ENCODE measurements around the gene CASP14.

GRCh38 chr19:15025217-15025616 is 24.1 kb upstream of the CASP14 start:
- no peak for TF ChIP-seq POLR2AphosphoS5 (IDR thresholded peaks at IDR 0.05; ENCODE audit: low read depth)
- peak; percentile 60 to 61 for TF ChIP-seq CTCF (conservative IDR thresholded peaks at IDR 0.05; ENCODE audit: low read depth in 2 of 2)
- TF ChIP-seq REST (IDR thresholded peaks at IDR 0.05; ENCODE audit: unreplicated experiment), result no peak
- TF ChIP-seq EZH2phosphoT487 (IDR thresholded peaks at IDR 0.05; ENCODE audit: unreplicated experiment), result no peak
- no peak for TF ChIP-seq EZH2 (IDR thresholded peaks at IDR 0.05; ENCODE audit: low read depth, unreplicated experiment)
- no peak for TF ChIP-seq STAT1 (IDR thresholded peaks at IDR 0.05; ENCODE audit: unreplicated experiment)
- no peak for TF ChIP-seq NANOG (IDR thresholded peaks at IDR 0.05; ENCODE audit: borderline replicate concordance)
- TF ChIP-seq, protein P1, sequence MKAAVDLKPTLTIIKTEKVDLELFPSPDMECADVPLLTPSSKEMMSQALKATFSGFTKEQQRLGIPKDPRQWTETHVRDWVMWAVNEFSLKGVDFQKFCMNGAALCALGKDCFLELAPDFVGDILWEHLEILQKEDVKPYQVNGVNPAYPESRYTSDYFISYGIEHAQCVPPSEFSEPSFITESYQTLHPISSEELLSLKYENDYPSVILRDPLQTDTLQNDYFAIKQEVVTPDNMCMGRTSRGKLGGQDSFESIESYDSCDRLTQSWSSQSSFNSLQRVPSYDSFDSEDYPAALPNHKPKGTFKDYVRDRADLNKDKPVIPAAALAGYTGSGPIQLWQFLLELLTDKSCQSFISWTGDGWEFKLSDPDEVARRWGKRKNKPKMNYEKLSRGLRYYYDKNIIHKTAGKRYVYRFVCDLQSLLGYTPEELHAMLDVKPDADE (IDR thresholded peaks at IDR 0.05), result no peak
- TF ChIP-seq ZNF331 (CRISPR knock-in tag; IDR thresholded peaks at IDR 0.05; ENCODE audit: low read depth), result no peak
- TF ChIP-seq CREB1 (CRISPR knock-in tag; IDR thresholded peaks at IDR 0.05; ENCODE audit: low read depth), result no peak
- no peak for TF ChIP-seq JUNB (IDR thresholded peaks at IDR 0.05; ENCODE audit: unreplicated experiment)
- no peak for TF ChIP-seq ZNF114 (CRISPR knock-in tag; IDR thresholded peaks at IDR 0.05)
- TF ChIP-seq, protein P2, sequence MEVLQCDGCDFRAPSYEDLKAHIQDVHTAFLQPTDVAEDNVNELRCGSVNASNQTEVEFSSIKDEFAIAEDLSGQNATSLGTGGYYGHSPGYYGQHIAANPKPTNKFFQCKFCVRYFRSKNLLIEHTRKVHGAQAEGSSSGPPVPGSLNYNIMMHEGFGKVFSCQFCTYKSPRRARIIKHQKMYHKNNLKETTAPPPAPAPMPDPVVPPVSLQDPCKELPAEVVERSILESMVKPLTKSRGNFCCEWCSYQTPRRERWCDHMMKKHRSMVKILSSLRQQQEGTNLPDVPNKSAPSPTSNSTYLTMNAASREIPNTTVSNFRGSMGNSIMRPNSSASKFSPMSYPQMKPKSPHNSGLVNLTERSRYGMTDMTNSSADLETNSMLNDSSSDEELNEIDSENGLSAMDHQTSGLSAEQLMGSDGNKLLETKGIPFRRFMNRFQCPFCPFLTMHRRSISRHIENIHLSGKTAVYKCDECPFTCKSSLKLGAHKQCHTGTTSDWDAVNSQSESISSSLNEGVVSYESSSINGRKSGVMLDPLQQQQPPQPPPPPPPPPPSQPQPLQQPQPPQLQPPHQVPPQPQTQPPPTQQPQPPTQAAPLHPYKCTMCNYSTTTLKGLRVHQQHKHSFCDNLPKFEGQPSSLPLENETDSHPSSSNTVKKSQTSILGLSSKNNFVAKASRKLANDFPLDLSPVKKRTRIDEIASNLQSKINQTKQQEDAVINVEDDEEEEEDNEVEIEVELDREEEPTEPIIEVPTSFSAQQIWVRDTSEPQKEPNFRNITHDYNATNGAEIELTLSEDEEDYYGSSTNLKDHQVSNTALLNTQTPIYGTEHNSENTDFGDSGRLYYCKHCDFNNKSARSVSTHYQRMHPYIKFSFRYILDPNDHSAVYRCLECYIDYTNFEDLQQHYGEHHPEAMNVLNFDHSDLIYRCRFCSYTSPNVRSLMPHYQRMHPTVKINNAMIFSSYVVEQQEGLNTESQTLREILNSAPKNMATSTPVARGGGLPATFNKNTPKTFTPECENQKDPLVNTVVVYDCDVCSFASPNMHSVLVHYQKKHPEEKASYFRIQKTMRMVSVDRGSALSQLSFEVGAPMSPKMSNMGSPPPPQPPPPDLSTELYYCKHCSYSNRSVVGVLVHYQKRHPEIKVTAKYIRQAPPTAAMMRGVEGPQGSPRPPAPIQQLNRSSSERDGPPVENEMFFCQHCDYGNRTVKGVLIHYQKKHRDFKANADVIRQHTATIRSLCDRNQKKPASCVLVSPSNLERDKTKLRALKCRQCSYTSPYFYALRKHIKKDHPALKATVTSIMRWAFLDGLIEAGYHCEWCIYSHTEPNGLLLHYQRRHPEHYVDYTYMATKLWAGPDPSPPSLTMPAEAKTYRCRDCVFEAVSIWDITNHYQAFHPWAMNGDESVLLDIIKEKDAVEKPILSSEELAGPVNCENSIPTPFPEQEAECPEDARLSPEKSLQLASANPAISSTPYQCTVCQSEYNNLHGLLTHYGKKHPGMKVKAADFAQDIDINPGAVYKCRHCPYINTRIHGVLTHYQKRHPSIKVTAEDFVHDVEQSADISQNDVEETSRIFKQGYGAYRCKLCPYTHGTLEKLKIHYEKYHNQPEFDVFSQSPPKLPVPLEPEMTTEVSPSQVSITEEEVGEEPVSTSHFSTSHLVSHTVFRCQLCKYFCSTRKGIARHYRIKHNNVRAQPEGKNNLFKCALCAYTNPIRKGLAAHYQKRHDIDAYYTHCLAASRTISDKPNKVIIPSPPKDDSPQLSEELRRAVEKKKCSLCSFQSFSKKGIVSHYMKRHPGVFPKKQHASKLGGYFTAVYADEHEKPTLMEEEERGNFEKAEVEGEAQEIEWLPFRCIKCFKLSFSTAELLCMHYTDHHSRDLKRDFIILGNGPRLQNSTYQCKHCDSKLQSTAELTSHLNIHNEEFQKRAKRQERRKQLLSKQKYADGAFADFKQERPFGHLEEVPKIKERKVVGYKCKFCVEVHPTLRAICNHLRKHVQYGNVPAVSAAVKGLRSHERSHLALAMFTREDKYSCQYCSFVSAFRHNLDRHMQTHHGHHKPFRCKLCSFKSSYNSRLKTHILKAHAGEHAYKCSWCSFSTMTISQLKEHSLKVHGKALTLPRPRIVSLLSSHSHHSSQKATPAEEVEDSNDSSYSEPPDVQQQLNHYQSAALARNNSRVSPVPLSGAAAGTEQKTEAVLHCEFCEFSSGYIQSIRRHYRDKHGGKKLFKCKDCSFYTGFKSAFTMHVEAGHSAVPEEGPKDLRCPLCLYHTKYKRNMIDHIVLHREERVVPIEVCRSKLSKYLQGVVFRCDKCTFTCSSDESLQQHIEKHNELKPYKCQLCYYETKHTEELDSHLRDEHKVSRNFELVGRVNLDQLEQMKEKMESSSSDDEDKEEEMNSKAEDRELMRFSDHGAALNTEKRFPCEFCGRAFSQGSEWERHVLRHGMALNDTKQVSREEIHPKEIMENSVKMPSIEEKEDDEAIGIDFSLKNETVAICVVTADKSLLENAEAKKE (CRISPR knock-in tag; IDR thresholded peaks at IDR 0.05), result no peak
